HG03354 (cell line): ENCODE data around the gene TELO2.
A peak's percentile ranks its signal among the peaks of the same experiment; 100 is the strongest.

Experiments used
- ATAC-seq: cut with Tn5 transposase; IDR thresholded peaks from one replicate; pipeline ENCODE4 v1.9.1; 2021; ENCODE audit warnings: mild to moderate bottlenecking; ENCODE audit not compliant: unreplicated experiment, poor library complexity, severe bottlenecking

Gene TELO2

GRCh38 chr16:1492923-1493745 is at the start of gene TELO2:
TELO2 (plus strand) TSS chr16:1493360; CDS start chr16:1494282, 922 bp downstream.
- ATAC-seq: peak; percentile 76

GRCh38 chr16:1443403-1443973 is 49.7 kb upstream of the TELO2 start:
- ATAC-seq: no peak

- ATAC-seq: no peak
These were observed 49.0 kb upstream of the TELO2 start, which contains the start of gene CCDC154 for GRCh38 chr16:1443980-1444729. CCDC154 (minus strand) TSS chr16:1444556; CDS start chr16:1444322, 234 bp downstream.

GRCh38 chr16:1444730-1445517 is 48.2 kb upstream of the TELO2 start:
- ATAC-seq: peak; percentile 58

GRCh38 chr16:1445518-1446203 is 47.5 kb upstream of the TELO2 start:
- ATAC-seq: no peak

GRCh38 chr16:1446296-1447080 is 46.7 kb upstream of the TELO2 start:
- ATAC-seq: no peak

- no peak for ATAC-seq
These were observed 45.2 kb upstream of the TELO2 start for GRCh38 chr16:1447965-1448364.

- no peak for ATAC-seq
These were observed 44.5 kb upstream of the TELO2 start for GRCh38 chr16:1448536-1449116.

GRCh38 chr16:1449201-1449788 is 43.9 kb upstream of the TELO2 start:
- ATAC-seq: no peak

GRCh38 chr16:1450218-1450617 is 42.9 kb upstream of the TELO2 start:
- no peak for ATAC-seq

- ATAC-seq: no peak
These were observed 42.3 kb upstream of the TELO2 start for GRCh38 chr16:1450841-1451240.

GRCh38 chr16:1451702-1452392 is 41.3 kb upstream of the TELO2 start:
- ATAC-seq: no peak

- ATAC-seq: no peak
These were observed 40.6 kb upstream of the TELO2 start for GRCh38 chr16:1452530-1452929.

GRCh38 chr16:1453316-1453715 is 39.8 kb upstream of the TELO2 start:
- no peak for ATAC-seq

- ATAC-seq: no peak
These were observed 38.6 kb upstream of the TELO2 start for GRCh38 chr16:1454561-1454960.

GRCh38 chr16:1455190-1456171 is 37.7 kb upstream of the TELO2 start:
- ATAC-seq: no peak
